GM21447 (cell line): ENCODE data around the gene SLC12A7.

Experiments
- ATAC-seq: cut with Tn5 transposase; IDR thresholded peaks from one replicate; pipeline ENCODE4 v1.9.1; 2021; ENCODE audit not compliant: unreplicated experiment

Gene SLC12A7

DNA sequence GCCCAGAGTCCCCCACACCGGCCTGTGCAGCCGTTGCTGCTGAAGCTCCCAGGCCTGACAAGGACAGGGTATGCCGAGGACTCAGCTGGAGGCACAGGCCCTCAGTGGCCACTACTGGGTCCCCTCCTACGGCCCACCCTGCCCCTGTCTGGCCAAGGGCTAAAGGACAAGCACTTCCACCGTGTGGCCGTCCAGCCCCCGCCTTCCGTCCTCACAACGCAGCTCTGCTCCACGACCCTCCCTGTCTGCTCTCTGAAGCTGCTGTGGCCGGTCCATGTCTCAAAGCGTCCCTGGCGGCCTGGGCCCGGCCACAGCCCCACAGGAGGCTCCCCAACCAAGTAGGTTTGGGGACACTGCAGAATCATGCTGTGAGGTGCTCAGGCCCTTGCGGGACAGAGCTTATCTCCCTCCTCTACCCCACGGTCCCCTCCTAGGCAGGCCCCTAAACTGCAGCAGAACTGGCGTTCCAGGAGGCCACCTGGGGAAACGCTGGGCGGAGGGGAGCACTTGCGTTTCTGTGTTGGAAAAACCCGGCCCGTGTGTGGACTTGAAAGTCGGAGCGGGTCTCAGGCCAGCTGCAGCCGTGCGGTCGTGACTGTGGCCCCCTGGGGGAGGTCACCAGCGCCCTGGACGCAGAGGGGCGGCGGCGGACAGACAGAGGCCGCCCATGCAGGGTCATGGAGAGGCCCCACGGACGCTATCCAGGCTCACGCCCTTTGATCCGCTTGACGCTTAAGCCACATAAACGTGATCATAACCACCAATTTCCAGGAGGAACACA is 57.7 kb downstream of the SLC12A7 start:
- ATAC-seq = no peak

DNA sequence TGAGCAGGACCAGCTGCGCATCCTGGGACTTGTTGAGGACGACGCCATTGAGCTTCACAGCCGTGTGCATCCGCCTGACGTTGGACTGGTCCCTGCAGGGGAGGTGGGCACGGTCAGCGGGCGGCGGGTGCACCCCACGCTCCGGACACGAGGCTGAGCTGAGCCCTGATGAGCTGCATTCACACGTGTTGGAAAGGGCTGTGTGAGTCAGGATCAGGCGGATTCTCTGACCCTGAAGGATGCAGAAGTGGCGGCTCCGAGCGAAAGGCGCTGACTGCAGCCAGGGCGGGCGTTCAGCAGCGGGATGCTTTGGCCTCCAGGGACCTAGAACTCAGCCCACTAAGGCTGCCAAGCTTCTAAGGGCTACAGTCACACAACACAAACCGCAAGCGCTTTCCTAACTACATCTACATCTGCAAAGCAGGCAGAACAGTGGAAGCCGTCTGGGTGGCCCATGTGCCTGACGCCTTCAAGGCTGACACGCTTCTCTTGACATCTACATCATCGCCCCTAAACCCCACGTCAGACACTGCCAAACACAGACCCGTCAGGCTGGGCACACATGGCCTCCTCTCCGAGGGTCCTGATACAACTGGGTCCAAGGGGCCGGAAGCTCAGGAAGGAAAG is 58.4 kb downstream of the SLC12A7 start:
- no peak for ATAC-seq

- ATAC-seq = no peak
These were observed 59.0 kb downstream of the SLC12A7 start for GRCh38 chr5:1052641-1053390.

DNA sequence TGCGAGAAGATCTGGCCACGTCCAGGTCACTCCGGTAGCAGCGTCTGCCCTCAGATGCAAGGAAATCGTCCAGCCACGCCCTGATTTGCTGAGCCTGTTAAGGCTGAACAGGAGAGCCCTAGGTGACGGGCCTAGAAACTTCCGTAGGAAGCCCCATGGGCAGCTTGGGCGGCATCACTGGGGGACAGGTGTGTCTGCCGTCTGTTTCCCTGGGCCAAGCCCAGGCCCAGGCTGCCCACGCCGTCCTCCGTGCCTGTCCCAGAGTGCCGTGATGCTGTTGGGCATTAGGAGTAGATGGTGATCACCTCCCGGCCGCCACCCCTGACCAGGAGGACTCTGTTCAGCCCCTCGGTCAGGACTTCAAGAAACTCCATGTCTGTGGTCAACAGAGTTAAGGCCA is 59.8 kb downstream of the SLC12A7 start:
- ATAC-seq = no peak

DNA sequence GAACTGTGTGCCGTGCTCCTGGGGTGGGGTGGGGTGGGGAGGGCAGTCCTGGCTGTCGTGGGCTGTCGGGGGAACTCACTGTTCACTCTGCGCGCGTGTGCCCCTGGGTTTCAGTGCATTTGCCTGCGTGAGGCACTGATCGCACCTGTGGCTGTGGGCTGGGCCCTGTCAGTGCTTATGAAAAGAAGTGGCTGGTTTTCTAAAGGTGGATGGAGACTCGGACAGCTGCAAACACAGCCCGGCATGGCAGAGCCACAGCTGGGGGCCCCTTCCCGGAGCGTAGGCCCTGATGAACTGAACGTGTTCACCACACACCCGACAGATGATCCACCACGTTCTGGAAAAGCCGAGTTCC is 60.5 kb downstream of the SLC12A7 start:
- no peak for ATAC-seq

DNA sequence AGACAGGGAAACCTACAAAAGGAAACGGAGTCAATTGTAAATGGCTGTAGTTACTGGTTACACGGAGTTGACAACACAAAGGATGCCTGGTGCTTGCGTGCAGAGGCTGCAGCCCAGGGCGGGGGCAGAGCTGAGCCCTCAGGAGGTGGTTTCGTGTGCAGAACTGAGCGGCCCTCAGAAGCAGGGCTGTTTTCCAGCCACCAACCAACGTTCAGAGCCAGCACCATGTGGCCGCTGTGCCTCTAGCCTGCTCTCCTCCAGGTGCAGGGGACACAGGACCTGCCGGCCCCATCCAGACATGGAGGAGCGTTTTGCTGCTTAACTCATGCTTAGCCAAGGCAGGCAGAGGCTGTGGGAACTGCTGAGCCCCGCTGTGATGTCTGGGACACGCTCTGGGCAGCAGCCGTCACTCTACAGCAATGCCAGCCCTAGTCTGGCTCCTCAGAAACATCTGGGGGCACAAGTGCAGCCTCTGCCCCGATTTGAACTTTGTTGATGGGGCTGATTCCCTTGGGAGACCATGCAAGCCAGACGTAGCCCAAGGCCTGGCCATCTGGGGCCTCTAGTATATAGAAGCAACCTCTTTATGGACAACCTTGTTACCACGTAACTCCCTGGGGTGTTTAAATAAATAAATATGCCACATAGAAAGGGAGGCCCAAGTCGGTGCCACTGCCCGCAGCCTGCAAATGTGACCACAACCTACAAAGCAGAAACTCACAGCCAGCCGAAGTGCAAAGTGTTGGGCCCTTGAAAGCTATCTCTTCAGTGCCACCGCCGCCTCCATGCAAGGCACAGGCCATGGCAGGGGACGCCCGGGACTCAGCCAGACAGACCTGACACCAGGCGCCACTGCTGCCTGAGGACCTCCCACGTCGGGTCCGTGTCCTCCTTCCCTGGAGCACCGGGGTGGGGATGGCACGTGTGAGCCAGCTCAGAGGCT is 61.2 kb downstream of the SLC12A7 start:
- no peak for ATAC-seq

- no peak for ATAC-seq
These were observed 62.7 kb downstream of the SLC12A7 start for GRCh38 chr5:1048861-1049838.

DNA sequence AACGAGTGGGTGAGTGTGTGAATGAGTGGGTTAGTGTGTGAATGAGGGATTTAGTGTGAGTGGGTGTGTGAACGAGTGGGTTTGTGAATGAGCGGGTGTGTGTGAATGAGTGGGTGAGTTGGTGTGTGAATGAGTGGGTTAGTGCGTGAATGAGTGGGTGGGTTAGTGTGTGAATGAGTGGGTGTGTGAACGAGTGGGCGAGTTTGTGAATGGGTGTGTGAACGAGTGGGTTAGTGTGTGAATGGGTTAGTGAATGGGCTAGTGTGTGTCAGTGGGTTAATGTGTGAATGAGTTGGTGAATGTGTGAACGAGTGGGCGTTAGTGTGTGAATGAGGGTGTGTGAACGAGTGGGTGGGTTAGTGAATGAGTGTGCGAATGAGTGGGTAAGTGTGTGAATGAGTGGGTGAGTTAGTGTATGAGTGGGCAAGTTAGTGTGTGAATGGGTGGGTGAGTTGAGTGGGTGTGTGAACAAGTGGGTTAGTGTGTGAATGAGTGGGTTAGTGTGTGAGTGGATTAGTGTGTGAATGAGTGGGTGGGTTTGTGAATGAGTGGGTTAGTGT is 63.6 kb downstream of the SLC12A7 start:
- ATAC-seq = no peak

GRCh38 chr5:1047332-1047965 is 64.4 kb downstream of the SLC12A7 start:
- no peak for ATAC-seq

GRCh38 chr5:1045960-1046560 is 65.8 kb downstream of the SLC12A7 start:
- no peak for ATAC-seq

DNA sequence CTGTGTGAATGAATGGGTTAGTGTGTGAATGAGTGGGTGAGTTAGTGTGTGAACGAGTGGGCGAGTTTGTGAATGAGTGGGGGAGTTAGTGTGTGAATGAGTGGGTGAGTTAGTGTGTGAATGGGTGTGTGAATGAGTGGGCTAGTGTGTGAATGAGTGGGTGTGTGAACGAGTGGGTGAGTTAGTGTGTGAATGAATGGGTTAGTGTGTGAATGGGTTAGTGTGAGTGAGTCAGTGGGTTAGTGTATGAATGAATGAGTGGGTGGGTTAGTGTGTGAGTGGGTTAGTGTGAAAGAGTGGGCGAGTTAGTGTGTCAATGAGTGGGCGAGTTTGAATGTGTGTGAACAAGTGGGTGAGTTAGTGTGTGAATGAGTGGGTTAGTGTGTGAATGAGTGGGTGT is 67.7 kb downstream of the SLC12A7 start:
- no peak for ATAC-seq

GRCh38 chr5:1043327-1043726 is 68.5 kb downstream of the SLC12A7 start:
- no peak for ATAC-seq

DNA sequence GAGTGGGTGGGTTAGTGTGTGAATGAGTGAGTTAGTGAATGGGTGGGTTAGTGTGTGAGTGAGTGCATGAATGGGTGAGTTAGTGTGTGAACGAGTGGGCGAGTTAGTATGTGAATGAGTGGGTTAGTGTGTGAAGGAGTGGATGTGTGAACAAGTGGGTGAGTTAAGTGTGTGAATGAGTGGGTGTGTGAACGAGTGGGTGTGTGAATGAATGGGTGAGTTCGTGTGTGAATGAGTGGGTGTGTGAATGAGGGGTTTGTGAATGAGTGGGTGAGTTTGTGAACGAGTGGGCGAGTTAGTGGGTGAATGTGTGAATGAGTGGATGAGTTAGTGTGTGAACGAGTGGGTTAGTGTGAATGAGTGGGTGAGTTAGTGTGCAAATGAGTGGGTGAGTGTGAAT is 69.2 kb downstream of the SLC12A7 start:
- ATAC-seq = no peak

DNA sequence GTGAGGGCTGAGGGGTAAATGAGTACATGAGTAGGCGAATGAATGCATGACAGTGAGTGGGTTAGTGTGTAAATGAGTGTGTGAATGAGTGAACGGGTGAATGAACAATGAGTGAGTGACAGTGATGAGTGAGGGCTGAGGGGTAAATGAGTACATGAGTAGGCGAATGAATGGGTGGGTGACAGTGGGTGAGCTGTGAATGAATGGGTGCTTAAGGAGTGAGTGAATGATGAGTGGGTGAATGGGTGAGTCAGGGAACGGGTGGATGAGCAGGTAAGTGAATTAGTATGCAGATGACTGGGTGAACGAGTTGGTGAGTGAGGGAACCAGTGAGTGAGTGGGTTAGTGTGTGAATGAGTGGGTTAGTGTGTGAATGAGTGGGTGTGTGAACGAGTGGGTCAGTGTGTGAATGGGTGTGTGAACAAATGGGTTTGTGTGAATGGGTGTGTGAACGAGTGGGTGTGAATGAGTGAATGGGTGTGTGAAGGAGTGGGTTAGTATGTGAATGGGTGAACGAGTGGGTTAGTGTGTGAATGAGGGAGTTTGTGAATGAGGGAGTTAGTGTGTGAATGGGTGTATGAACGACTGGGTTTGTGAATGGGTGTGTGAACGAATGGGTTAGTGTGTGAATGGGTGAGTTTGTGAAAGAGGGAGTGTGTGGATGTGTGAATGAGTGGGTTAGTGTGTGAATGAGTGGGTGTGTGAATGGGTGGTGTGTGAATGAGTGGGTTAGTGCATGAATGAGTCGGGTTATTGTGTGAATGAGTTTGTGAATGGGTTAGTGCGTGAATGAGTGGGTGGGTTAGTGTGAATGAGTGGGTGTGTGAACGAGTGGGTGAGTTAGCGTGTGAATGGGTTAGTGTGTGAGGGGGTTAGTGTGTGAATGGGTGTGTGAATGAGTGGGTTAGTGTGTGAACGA is 70.4 kb downstream of the SLC12A7 start:
- ATAC-seq = no peak

- no peak for ATAC-seq
These were observed 71.3 kb downstream of the SLC12A7 start for GRCh38 chr5:1040571-1040970.

DNA sequence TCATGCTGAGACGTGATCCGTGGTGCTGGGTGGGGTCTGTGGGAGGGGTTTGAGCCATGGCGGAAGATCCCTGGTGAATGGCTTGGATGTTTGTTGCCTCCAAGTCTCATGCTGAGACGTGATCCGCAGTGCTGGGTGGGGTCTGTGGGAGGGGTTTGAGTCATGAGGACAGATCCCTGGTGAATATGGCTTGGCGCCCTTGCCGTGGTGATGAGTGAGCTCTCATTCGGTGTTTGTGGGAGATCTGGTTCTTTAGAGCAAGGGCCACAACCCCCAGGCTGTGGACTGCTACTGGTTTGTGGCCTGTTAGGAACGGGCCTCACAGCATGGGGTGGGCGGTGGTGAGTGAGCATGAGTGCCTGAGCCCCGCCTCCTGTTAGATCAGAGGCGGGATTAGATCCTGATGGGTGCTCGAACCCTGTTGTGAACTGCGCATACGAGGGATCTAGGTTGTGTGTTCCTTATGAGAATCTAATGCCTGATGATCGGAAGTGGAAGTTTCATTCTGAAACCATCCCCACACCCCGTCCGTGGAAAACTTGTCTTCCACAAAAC is 72.1 kb downstream of the SLC12A7 start:
- ATAC-seq = no peak

- no peak for ATAC-seq
These were observed 72.7 kb downstream of the SLC12A7 start for GRCh38 chr5:1039210-1039548.
